Prostate gland (tissue), 2 donors: ENCODE data around the gene ASGR2.

Experiments used
- POLR2A ChIP-seq: fragments of 450-650 bp; IDR thresholded peaks from one replicate; pipeline ENCODE4 v1.6.1; 2016; ENCODE audit warnings: antibody characterized with exemption, mild to moderate bottlenecking
- TF ChIP-seq, protein P1 (sequence below), 4 experiments: fragments of 200-600 bp in 2 of 4; fragments of 450-650 bp in 2 of 4; sonication (generic) in 2 of 4; IDR thresholded peaks; 1 replicate in 3 of 4; 2 replicates in 1 of 4; pipeline ENCODE4 v1.5.1; 2016 to 2019; ENCODE audit warnings: antibody characterized with exemption in 4 of 4, mild to moderate bottlenecking in 2 of 4, moderate library complexity in 2 of 4

DNA sequence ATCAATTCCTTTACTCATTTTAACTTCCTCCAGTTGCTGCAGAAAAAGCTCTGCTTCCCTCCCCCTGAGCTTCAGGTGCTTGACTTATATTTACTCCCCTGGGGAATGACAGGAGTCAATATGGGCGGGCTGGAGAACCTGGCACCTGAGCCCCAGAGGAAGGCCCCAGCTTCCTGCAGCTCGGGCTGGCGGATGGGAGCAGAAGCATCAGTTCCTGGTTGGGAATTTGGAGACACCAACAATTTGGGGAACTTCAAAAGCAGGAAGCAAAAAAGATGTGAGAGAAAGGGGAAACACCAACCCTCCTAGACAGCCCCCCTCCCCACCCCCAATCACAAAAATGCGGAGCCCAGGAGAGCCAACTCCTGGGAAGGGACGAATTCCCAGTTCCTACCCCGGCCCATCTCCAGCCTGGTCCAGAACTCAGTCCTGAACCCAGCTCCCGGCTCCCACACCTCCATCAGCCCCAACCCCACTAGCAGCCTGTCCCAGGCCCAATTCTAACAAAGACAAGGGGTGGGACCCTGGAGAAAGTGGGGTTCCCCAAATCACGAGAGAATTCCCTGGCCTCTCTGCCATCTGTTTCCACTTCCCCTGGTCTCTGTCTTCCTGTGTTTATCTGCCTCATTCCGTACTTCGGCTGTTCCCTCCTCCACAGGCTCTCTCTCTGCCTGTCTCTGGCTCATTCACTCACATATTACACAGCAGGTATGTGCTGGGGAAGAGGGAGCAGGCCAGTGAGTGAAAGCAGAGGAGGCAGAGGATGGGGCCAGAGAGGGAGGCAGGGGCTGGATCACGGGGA, 16.2 kb upstream of the ASGR2 start:
- TF ChIP-seq POLR2A: no peak
- TF ChIP-seq, protein P1, sequence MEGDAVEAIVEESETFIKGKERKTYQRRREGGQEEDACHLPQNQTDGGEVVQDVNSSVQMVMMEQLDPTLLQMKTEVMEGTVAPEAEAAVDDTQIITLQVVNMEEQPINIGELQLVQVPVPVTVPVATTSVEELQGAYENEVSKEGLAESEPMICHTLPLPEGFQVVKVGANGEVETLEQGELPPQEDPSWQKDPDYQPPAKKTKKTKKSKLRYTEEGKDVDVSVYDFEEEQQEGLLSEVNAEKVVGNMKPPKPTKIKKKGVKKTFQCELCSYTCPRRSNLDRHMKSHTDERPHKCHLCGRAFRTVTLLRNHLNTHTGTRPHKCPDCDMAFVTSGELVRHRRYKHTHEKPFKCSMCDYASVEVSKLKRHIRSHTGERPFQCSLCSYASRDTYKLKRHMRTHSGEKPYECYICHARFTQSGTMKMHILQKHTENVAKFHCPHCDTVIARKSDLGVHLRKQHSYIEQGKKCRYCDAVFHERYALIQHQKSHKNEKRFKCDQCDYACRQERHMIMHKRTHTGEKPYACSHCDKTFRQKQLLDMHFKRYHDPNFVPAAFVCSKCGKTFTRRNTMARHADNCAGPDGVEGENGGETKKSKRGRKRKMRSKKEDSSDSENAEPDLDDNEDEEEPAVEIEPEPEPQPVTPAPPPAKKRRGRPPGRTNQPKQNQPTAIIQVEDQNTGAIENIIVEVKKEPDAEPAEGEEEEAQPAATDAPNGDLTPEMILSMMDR (IDR thresholded peaks at IDR 0.05): no peak
